SH-SY5Y (cell line): Measurements from ENCODE around the gene TTR.

Experiments used
- GATA2 ChIP-seq: IDR thresholded peaks from 2 replicates; pipeline ENCODE4 v1.6.1; 2011; ENCODE audit warnings: mild to moderate bottlenecking, low read depth, low read length
- GATA3 ChIP-seq: IDR thresholded peaks from 2 replicates; pipeline ENCODE4 v1.6.1; 2011; ENCODE audit warnings: low read depth, mild to moderate bottlenecking, low read length, moderate library complexity

- TF ChIP-seq GATA2 (no peak), GATA3 (no peak)
Observed at GRCh38 chr18:31591628-31592027, at the start of gene TTR.
